HG03095 (cell line): Measurements from ENCODE around the gene S100A10.

ENCODE experiments used
- ATAC-seq: cut with Tn5 transposase; IDR thresholded peaks from one replicate; pipeline ENCODE4 v1.9.1; 2021; ENCODE audit warnings: moderate library complexity; ENCODE audit not compliant: unreplicated experiment

The S100A10 gene

GRCh38 chr1:151966061-151966460 lies 27.6 kb downstream of the S100A10 start:
- ATAC-seq = no peak

DNA sequence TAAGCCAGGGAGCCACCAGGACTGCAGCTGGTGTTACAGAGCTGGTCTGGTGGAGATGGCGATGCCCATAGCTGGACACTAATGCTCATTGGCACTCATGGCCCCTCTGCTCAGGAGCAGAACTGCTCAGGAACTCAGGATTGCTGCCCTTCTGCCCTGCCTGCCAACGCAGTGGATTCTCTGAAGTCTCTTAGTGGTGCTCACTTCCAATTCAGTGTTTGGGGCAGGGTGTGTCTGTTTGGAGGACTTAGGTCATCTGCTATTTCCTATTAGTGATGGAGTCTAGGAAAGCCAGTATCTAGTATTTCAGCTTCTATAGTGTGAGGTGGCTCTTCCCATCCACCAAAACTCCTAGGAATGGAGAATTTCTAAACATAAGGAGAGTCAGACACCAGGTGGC lies 29.1 kb downstream of the S100A10 start:
- no peak for ATAC-seq

DNA sequence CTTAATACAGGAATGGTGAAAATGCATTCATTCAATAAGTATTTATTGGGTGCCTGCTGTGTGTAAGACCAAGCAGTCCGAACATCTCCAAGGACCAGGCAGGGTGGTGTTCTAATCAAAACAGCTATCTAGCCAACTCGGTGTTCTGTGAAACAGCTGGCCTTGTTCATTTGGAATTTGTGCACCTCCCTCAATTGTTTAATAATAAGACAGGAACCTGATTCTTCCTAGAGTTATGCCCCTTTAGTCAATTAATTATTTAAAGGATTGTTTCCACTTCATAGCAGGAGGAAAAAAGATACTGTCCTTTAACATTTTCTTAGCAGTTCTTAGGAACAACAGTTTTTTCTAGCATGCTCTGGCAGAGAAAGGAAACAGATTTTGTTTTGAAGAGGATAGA lies 30.4 kb downstream of the S100A10 start:
- ATAC-seq = no peak

DNA sequence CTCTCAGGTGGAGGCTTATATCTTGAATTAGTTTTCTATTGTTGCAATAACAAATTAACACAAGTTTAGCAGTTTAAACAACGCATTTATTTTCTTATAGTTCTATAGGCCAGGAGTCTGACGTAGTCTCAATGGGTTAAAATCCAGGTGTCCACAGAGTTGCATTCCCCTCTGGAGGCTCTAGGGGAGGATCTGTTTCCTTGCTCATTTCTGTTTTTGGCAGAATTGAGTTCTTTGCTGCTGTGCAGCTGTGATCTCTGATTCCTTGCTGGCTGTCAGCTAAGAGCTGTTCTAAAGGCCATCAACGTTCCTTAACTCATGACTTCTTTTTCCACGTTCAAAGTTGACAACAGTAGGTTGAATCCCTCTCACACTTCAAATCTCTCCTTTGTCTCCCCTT lies 31.8 kb downstream of the S100A10 start:
- ATAC-seq = no peak

DNA sequence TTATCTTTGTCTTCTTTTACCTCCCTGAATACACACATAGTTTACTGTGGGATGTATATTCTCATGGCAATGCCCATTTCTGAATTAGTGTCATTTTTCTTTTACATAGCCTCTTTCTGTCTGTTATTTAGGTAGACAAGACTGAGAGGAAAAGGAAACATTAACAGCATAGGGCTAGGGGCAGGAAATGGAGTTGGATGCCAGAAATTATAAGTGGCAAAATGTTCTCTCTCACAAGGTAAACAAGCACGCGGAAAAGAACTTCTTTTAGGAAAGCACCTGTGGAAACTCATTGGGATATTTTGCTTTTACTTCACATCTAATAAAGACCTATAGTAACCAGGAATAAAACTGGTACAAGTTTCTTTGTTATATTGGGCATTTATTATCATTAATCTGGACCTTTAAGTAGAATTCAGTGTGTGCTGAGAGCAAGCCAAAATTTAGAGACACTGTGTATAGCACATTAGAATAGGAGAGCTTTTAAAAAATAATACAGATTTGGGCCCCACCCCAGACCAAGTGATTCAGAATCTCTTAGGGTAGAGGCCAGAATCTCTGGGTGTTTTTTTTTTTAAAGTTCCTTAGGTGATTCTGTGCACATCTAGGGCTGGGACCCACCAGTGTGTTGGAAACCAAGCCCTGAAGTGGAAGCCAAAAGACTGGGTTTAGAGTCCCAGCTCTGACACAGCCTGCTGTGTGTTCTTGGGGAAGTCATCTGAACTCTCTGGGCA lies 32.7 kb downstream of the S100A10 start:
- no peak for ATAC-seq

DNA sequence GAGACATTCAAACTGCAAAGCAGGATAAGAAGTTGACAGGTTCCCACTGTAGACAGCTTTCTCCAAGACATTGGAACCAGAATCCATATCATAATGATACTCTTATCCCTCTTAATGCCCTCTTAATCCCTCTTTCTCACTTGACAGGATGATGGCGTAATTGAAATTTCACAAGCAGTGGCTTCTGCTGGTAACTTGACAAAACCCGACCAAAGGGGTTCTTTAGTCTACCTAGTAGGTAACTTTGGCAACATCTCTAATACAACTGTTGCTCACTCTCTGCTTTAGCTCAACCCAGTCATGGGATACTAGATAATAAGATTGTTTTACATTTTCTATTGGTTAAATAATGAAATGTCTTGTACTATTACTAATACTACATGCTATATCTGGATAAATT lies 34.7 kb downstream of the S100A10 start:
- ATAC-seq = no peak

GRCh38 chr1:151956957-151957497 lies 36.6 kb downstream of the S100A10 start:
- no peak for ATAC-seq

- ATAC-seq = no peak
Measured at GRCh38 chr1:151953409-151954094, 40.1 kb downstream of the S100A10 start.

- ATAC-seq = no peak
Measured at GRCh38 chr1:151952811-151953210, 40.8 kb downstream of the S100A10 start.

- ATAC-seq = no peak
Measured at GRCh38 chr1:151949371-151950193, 44.1 kb downstream of the S100A10 start.

- ATAC-seq = no peak
Measured at GRCh38 chr1:151948506-151948905, 45.2 kb downstream of the S100A10 start.

- ATAC-seq = no peak
Measured at GRCh38 chr1:151947140-151947539, 46.5 kb downstream of the S100A10 start.

DNA sequence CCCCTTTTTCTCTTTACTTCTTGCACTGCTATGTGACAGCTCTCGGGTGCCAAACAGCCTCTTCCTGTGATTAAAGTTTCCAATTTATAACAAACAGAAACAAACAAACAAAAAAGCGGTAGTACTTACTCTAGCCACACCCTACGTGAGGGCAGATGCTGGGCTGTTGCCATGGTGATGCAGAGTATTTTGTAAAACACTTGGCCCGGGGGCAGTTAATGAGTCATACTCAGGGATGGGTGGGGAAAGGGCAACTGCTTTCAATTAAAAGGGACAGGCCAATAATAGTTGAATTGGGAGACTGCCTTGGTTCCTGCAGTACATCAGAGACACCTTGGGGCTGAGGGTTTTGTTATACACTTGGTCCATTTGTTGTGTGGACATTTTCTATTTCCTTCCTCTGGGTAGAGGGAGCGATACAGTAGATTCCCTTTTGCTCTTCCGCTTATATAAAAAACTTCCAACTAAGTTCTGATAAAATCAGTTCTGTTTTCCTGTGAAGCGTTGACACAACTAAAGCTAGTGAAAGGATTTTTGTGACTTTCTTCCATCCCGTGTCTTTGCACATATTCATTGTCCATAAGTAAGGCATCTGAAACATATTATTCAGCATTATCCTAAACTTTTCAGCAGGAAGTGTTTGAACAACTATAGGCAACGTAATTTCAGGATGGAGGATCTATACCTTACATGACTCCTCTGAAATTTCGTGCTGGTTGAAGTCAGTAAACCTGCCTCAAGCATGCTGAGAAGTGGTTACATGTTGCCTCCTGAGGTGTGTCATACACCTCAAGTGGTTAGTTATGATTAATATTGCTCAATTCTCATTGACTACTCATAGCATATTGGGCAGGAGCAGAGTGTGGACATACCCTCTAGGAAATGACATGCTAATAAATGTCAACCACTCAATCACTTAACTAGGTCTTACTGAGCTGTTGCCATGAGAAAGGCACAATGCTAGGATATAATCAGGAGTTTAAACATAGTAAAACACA lies 47.6 kb downstream of the S100A10 start:
- no peak for ATAC-seq

- no peak for ATAC-seq
Measured at GRCh38 chr1:151944857-151945575, 48.6 kb downstream of the S100A10 start.

- ATAC-seq = no peak
Measured at GRCh38 chr1:151944126-151944856, 49.4 kb downstream of the S100A10 start.

DNA sequence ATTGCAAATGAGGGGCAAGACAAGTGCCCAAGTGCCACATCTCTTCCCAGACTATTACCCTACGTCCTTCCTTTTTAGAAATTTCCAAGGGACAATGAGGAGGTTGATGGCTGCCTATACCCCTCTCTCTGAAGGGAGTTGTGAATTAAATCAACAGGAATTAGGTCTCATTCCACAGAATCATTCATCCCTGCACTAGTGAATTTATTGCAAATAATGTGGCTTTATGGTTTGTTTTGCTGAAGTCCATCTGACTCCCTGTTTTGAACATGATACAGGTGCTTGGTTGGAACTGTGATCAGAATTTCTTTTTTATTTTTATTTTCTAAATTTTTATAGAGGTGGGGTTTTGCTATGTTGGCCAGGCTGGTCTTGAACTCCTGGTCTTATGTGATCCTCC lies 50.1 kb downstream of the S100A10 start:
- no peak for ATAC-seq

GRCh38 chr1:151942882-151943281 lies 50.8 kb downstream of the S100A10 start:
- no peak for ATAC-seq

GRCh38 chr1:151940541-151940940 lies 53.1 kb downstream of the S100A10 start:
- no peak for ATAC-seq

- ATAC-seq = no peak
Measured at GRCh38 chr1:151939779-151940178, 53.9 kb downstream of the S100A10 start.
